Large intestine (tissue), 3 donors: ENCODE measurements around the gene SNX25. TPM values are rescaled to one million over a fixed set of nuclear protein-coding genes. Genes with fewer than 3 reads are reported as not detected.
"Not testable (repeated sequence)": the region's sequence is repeated elsewhere in the genome, so short reads cannot be mapped to it uniquely, and the experiment has no call there.

Experiments
- DNase-seq, 2 donors: peaks; one replicate each; pipeline versions ENCODE4 v3.0.0 to v3.0.0-alpha.2; 2013
- H3K27ac ChIP-seq: one replicate; pipeline ENCODE4 v1.5.1; 2013; ENCODE audit warnings: low read length
- H3K27me3 ChIP-seq: 2 replicates; pipeline ENCODE4 v1.6.1; 2013; ENCODE audit warnings: low read length; ENCODE audit not compliant: control insufficient read depth, insufficient read depth
- H3K36me3 ChIP-seq: 2 replicates; pipeline ENCODE4 v1.6.1; 2013; ENCODE audit warnings: low read length; ENCODE audit not compliant: control insufficient read depth, insufficient read depth
- H3K4me1 ChIP-seq: one replicate; pipeline ENCODE4 v1.6.1; 2013; ENCODE audit warnings: low read length; ENCODE audit not compliant: control insufficient read depth, insufficient read depth
- H3K4me3 ChIP-seq: one replicate; pipeline ENCODE4 v1.5.1; 2013; ENCODE audit warnings: low read length
- H3K9me3 ChIP-seq: one replicate; pipeline ENCODE4 v1.6.1; 2013; ENCODE audit warnings: mild to moderate bottlenecking, low read depth, low read length, moderate library complexity; ENCODE audit not compliant: control insufficient read depth
- WGBS: methylation state at CpG from one replicate; pipeline ENCODE4 v1.1.5; 2013; ENCODE audit warnings: low lambda C conversion rate; ENCODE audit not compliant: insufficient coverage; 5-methylcytosine and 5-hydroxymethylcytosine counted together
- polyA plus RNA-seq: library from polyadenylated mRNA; unstranded; fragments of 120-200 nt; gene quantifications from one replicate; pipeline ENCODE4 v1.2.1, GENCODE V29; 2013

Gene SNX25
- polyA plus RNA-seq, 1 donor = 13.4 TPM

GRCh38 chr4:185244763-185245162 is 35.4 kb downstream of the SNX25 start:
- no peak overlapping the region for H3K27ac ChIP-seq
- H3K4me1 ChIP-seq = no peaks in the 10 kb centered on the region
- no peaks in the 10 kb centered on the region for H3K27me3 ChIP-seq
- DNase-seq = no peak
- H3K9me3 ChIP-seq = peaks cover 6% of the 10 kb centered on the region
- peaks cover 2% of the 10 kb centered on the region for H3K36me3 ChIP-seq
- H3K4me3 ChIP-seq = no peak overlapping the region
- no CpG with 5 or more reads among the region's 4 CpGs for WGBS

DNA sequence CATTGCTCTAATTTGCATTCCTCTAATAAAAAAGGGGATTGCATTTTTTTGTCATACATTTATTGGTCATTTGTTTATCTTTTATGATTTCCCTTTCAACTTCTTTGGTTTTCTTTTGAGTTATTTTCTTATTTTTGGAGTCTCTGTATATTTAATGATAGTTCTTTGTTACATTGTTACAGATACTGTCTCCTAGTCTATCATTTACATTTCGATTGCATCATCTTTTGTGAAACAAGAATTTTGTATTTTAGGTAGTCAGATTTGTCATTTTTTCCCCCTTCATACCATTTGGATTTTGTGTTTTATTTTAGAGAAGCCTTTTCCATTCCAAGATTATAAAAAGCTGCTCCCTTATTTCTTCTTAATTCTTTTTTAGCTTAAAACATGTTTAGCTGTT is 37.1 kb downstream of the SNX25 start:
- Histone ChIP-seq H3K27me3 (no peaks in the 10 kb centered on the region), H3K27ac (no peak overlapping the region)

GRCh38 chr4:185247151-185247550 is 37.8 kb downstream of the SNX25 start:
- Histone ChIP-seq H3K36me3 (peaks cover 2% of the 10 kb centered on the region), H3K9me3 (no peaks in the 10 kb centered on the region), H3K4me1 (no peaks in the 10 kb centered on the region), H3K27me3 (no peaks in the 10 kb centered on the region), H3K4me3 (no peak overlapping the region), H3K27ac (no peak overlapping the region)
- WGBS = 89% methylated on average over 1 of the region's 1 CpG
- DNase-seq = no peak

More for the DNA sequence above, 37.1 kb downstream of the SNX25 start:
- Histone ChIP-seq H3K36me3 (peaks cover 2% of the 10 kb centered on the region), H3K4me3 (no peak overlapping the region), H3K9me3 (peaks cover 1% of the 10 kb centered on the region), H3K4me1 (no peaks in the 10 kb centered on the region)
- 75% methylated on average over 1 of the region's 1 CpG for WGBS
- DNase-seq = no peak

GRCh38 chr4:185248393-185249039 is 39.1 kb downstream of the SNX25 start:
- Histone ChIP-seq H3K4me1 (no peaks in the 10 kb centered on the region), H3K36me3 (peaks cover 2% of the 10 kb centered on the region), H3K4me3 (no peak overlapping the region), H3K9me3 (no peaks in the 10 kb centered on the region), H3K27me3 (no peaks in the 10 kb centered on the region), H3K27ac (no peak overlapping the region)
- no peak for DNase-seq
- 100% methylated on average over 1 of the region's 3 CpGs for WGBS

DNA sequence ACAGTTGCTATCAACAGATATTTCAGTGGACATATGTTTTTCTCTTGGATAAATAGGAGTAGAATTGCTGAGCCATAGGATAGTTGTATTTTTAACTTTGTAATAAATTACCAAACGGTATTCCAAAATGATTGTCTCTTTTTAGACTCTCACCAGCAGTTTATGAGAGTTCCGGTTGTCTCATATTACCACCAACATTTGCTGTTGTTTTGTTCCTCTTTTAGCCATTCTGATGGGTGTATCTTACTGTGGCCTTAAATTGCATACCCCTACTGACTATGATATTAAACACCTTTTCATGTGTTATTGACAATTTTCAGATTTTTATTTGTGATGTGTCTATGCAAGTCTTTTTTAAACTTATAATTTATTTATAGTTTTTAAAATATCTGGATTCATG is 39.7 kb downstream of the SNX25 start:
- peaks cover 2% of the 10 kb centered on the region for H3K36me3 ChIP-seq
- H3K9me3 ChIP-seq = no peaks in the 10 kb centered on the region
- no peak overlapping the region for H3K27ac ChIP-seq
- no peak for DNase-seq
- H3K4me1 ChIP-seq = no peaks in the 10 kb centered on the region
- no CpG with 5 or more reads among the region's 2 CpGs for WGBS
- H3K27me3 ChIP-seq = no peaks in the 10 kb centered on the region
- no peak overlapping the region for H3K4me3 ChIP-seq

GRCh38 chr4:185254434-185254833 is 45.0 kb downstream of the SNX25 start:
- H3K9me3 ChIP-seq = no peaks in the 10 kb centered on the region
- no peak for DNase-seq
- no peaks in the 10 kb centered on the region for H3K36me3 ChIP-seq
- no peaks in the 10 kb centered on the region for H3K27me3 ChIP-seq
- no peak overlapping the region for H3K4me3 ChIP-seq
- H3K27ac ChIP-seq = no peak overlapping the region
- no peaks in the 10 kb centered on the region for H3K4me1 ChIP-seq
- WGBS = 100% methylated on average over 3 of the region's 5 CpGs

DNA sequence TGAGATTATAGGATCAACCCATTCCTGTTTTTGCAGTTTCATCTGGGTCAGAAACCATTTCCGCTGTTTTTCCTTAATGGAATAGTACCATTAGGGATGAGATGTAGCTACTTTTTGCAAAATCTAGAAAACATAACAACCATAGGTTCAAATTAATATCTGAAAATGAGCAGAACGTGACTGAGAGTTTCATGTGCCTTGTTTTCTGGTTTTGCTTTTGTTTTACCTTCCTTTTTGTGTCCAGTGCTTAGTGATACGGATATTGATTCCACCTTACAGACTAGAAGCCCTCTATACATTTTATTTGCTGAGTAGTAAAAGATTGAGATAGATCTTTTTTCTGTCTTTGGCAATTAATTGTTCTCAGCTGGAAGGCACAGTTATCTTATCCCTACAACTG is 46.5 kb downstream of the SNX25 start:
- H3K27ac ChIP-seq = no peak overlapping the region
- H3K9me3 ChIP-seq = no peaks in the 10 kb centered on the region
- H3K36me3 ChIP-seq = no peaks in the 10 kb centered on the region
- H3K27me3 ChIP-seq = no peaks in the 10 kb centered on the region
- WGBS = 0% methylated on average over 1 of the region's 3 CpGs
- H3K4me3 ChIP-seq = no peak overlapping the region
- H3K4me1 ChIP-seq = no peaks in the 10 kb centered on the region
- peak in 1 of 2 donors; percentile 37 for DNase-seq

DNA sequence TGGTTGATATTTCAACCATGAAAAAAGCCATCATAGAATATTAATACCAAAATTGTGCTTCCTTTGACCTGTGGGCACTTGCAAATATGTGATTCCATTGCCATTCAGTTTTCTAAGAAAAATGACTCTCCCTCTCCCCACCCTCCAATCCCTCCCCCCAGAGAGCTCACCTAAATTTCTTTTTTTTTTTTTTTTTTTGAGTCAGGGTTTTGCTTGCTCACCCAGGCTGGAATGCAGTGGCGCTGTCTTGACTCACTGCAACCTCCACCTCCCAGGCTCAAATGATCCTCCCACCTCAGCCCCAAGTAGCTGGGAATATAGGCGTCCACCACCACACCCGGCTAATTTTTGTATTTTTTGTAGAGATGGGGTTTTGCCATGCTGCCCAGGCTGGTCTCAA is 47.0 kb downstream of the SNX25 start:
- Histone ChIP-seq H3K27ac (no peak overlapping the region), H3K36me3 (no peaks in the 10 kb centered on the region), H3K27me3 (no peaks in the 10 kb centered on the region), H3K4me1 (no peaks in the 10 kb centered on the region), H3K4me3 (no peak overlapping the region), H3K9me3 (no peaks in the 10 kb centered on the region)
- WGBS = no CpG with 5 or more reads among the region's 3 CpGs
- no peak for DNase-seq

GRCh38 chr4:185257086-185257485 is 47.7 kb downstream of the SNX25 start:
- 92% methylated on average over 2 of the region's 3 CpGs for WGBS
- no peak overlapping the region for H3K27ac ChIP-seq
- no peaks in the 10 kb centered on the region for H3K9me3 ChIP-seq
- H3K4me3 ChIP-seq = no peak overlapping the region
- H3K36me3 ChIP-seq = no peaks in the 10 kb centered on the region
- no peak for DNase-seq
- H3K4me1 ChIP-seq = no peaks in the 10 kb centered on the region
- H3K27me3 ChIP-seq = no peaks in the 10 kb centered on the region

GRCh38 chr4:185257694-185258093 is 48.3 kb downstream of the SNX25 start:
- no peaks in the 10 kb centered on the region for H3K9me3 ChIP-seq
- WGBS = no CpG with 5 or more reads among the region's 1 CpG
- H3K4me3 ChIP-seq = no peak overlapping the region
- H3K36me3 ChIP-seq = no peaks in the 10 kb centered on the region
- H3K27me3 ChIP-seq = no peaks in the 10 kb centered on the region
- DNase-seq = no peak
- no peak overlapping the region for H3K27ac ChIP-seq
- H3K4me1 ChIP-seq = no peaks in the 10 kb centered on the region

GRCh38 chr4:185258741-185259140 is 49.3 kb downstream of the SNX25 start:
- not testable (repeated sequence) for DNase-seq, H3K9me3 ChIP-seq, H3K4me1 ChIP-seq, H3K27me3 ChIP-seq, H3K4me3 ChIP-seq, H3K36me3 ChIP-seq, H3K27ac ChIP-seq
- WGBS = no CpG with 5 or more reads among the region's 2 CpGs
